ENCODE data around the gene PISD. TPM values are rescaled to one million over a fixed set of nuclear protein-coding genes. Genes with fewer than 3 reads are reported as not detected.

The PISD gene
- total and polyA plus RNA-seq, 2 of the 8 experiments (the other 6 are each of a cell fraction or from before 2014, with no cell fraction given) = 47.8 to 48.2 TPM

DNA sequence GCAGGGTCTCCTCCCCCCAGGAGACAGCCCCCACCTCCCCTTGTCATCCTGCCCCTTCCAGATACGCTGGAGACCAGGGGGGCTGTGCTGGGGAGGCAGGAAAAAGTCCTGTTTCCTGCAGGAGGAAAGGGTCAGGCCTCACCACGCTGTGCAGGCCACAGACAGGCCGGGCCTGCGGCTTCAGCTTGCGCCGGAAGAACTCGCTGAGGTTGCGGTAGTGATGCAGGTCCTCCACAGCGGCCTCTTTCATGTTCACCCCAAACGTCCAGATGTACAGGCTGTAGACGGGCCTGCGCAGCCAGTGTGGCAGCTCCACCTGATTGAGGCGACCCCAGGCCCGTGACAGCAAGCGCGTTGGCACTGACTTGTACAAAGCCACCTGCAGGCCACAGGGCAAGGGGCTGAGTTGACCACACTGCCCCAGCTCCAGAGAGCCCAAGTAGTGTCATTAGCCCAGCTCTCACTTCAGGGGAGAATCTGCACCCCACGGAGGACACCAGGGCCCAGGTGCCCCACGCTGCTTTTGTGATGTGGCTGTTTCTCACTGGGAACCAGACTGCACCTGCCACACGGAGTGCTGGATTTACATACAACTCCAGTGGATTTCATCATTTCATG is 40.4 kb downstream of the PISD start (continued):
- TF ChIP-seq RAD21 (IDR thresholded peaks at IDR 0.05 in 1 of 2, conservative IDR thresholded peaks at IDR 0.05 in 1 of 2; ENCODE audit: low read depth in 2 of 2, low read length in 2 of 2) (no peak), POU5F1 (IDR thresholded peaks at IDR 0.05; ENCODE audit: low read depth, low read length) (no peak)

Measured in H1 (cell line).